HEK293 (cell line): ENCODE measurements around the gene COA4.

ENCODE experiments used
- CTCF ChIP-seq: fragments of 450-650 bp; formaldehyde crosslinking; IDR thresholded peaks from 2 replicates; pipeline ENCODE4 v1.5.1; 2016; ENCODE audit warnings: missing biosample characterization, missing genetic modification characterization
- ZNF112 ChIP-seq: fragments of 450-650 bp; formaldehyde crosslinking; IDR thresholded peaks from 2 replicates; pipeline ENCODE4 v1.5.0; 2017; ENCODE audit warnings: missing biosample characterization, missing genetic modification characterization
- ZNF624 ChIP-seq: fragments of 450-650 bp; formaldehyde crosslinking; IDR thresholded peaks from 2 replicates; pipeline ENCODE4 v1.5.1; 2017; ENCODE audit warnings: missing biosample characterization, missing genetic modification characterization
- ZNF785 ChIP-seq: fragments of 450-650 bp; formaldehyde crosslinking; IDR thresholded peaks from 2 replicates; pipeline ENCODE4 v1.5.1; 2016; ENCODE audit warnings: missing biosample characterization, missing genetic modification characterization

DNA sequence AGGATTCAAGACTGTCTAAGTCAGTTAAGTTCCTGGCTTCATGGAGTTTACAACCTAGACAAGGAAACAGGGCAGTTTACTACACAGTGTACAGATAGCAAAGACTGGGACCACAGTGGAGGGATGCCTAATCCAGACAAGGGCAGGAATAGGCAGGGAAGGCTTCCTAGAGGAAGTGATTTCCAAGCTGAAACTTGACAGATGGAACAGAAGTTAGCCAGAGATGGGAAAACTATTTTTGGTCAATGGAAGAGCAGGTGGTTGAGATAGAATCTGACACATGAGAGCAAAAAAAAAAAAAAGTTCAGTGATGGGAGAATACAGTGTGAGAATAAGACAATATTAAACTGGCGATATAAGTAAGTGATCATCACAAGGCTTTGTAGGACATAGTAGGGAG is 1.3 kb downstream of the COA4 start:
- TF ChIP-seq CTCF (tag by site-specific recombination) (no peak), ZNF112 (no peak), ZNF785 (tag by site-specific recombination) (no peak), ZNF624 (tag by site-specific recombination) (no peak)
